IMR-90 (cell line): ENCODE results near the gene TFAP2A. TPM values are rescaled to one million over a fixed set of nuclear protein-coding genes. Genes with fewer than 3 reads are reported as not detected.
A peak's percentile ranks its signal among the peaks of the same experiment; 100 is the strongest.

Source experiments
- ATAC-seq: fragments of 200-7000 bp; cut with Tn5 transposase; 2 replicates; pipeline ENCODE4 v1.9.1; 2020; ENCODE audit warnings: low read depth, mild to moderate bottlenecking, moderate library complexity
- BruUV-seq: library from RNA; stranded (reverse); fragments of 400-500 nt; replicated peaks from 2 replicates; lab custom pipeline; 2021; lab: Mats Ljungman, UMichigan
- CTCF ChIA-PET: fragments of 300-600 bp; formaldehyde crosslinking; extraction: SDS; loops from one replicate; lab custom pipeline; 2021; ENCODE audit warnings: antibody characterized with exemption; lab: Yijun Ruan, JAX
- POLR2A ChIA-PET: fragments of 300-600 bp; sonication (Branson Sonifier 250); formaldehyde crosslinking; loops from one replicate; lab custom pipeline; 2022; ENCODE audit warnings: antibody characterized with exemption; ENCODE audit not compliant: unreplicated experiment; lab: Charles Lee
- DNase-seq: peaks from one replicate; pipeline ENCODE4 v3.0.0; 2013
- H2AFZ ChIP-seq: replicated peaks from 2 replicates; pipeline ENCODE3; 2013; ENCODE audit warnings: low read length, mild to moderate bottlenecking; ENCODE audit not compliant: poor library complexity
- H2AK5ac ChIP-seq: 2 replicates; pipeline ENCODE4 v1.6.1; 2013; ENCODE audit warnings: low read depth, low read length, inconsistent platforms
- H2AK9ac ChIP-seq: replicated peaks from 2 replicates; pipeline ENCODE3; 2013; ENCODE audit warnings: mild to moderate bottlenecking, low read depth, low read length, moderate library complexity; ENCODE audit not compliant: poor library complexity
- H2BK120ac ChIP-seq: 2 replicates; pipeline ENCODE4 v1.6.1; 2013; ENCODE audit warnings: low read depth, low read length, inconsistent platforms
- H2BK15ac ChIP-seq: 3 replicates; pipeline ENCODE4 v1.6.1; 2013; ENCODE audit warnings: low read depth, low read length, inconsistent platforms
- H2BK20ac ChIP-seq: 2 replicates; pipeline ENCODE4 v1.6.1; 2013; ENCODE audit warnings: low read depth, mild to moderate bottlenecking, inconsistent platforms, low read length, moderate library complexity
- H2BK5ac ChIP-seq: 2 replicates; pipeline ENCODE4 v1.6.1; 2013; ENCODE audit warnings: mild to moderate bottlenecking, low read depth, low read length, inconsistent platforms; ENCODE audit not compliant: poor library complexity, severe bottlenecking
- H3K14ac ChIP-seq: replicated peaks from 2 replicates; pipeline ENCODE4 v1.6.1; 2013; ENCODE audit warnings: low read depth, low read length, inconsistent platforms
- H3K18ac ChIP-seq: 2 replicates; pipeline ENCODE4 v1.6.1; 2013; ENCODE audit warnings: low read depth, low read length, control low read depth
- H3K23ac ChIP-seq: 2 replicates; pipeline ENCODE4 v1.6.1; 2013; ENCODE audit warnings: low read depth, low read length, inconsistent platforms
- H3K27ac ChIP-seq: 2 replicates; pipeline ENCODE4 v1.5.1; 2013; ENCODE audit warnings: mild to moderate bottlenecking, control low read depth, low read length; ENCODE audit not compliant: insufficient read depth
- H3K27me3 ChIP-seq: 2 replicates; pipeline ENCODE4 v1.6.1; 2013; ENCODE audit warnings: low read length; ENCODE audit not compliant: control insufficient read depth, insufficient read depth
- H3K36me3 ChIP-seq: 2 replicates; pipeline ENCODE4 v1.6.1; 2013; ENCODE audit warnings: low read length, mixed read lengths; ENCODE audit not compliant: control insufficient read depth, insufficient read depth
- H3K4ac ChIP-seq: 2 replicates; pipeline ENCODE4 v1.6.1; 2013; ENCODE audit warnings: low read depth, low read length, inconsistent platforms
- H3K4me1 ChIP-seq: 2 replicates; pipeline ENCODE4 v1.6.1; 2013; ENCODE audit warnings: low read length, mixed read lengths; ENCODE audit not compliant: control insufficient read depth, insufficient read depth
- H3K4me2 ChIP-seq: 2 replicates; pipeline ENCODE4 v1.6.1; 2013; ENCODE audit warnings: low read depth, mild to moderate bottlenecking, control low read depth, low read length, moderate library complexity
- H3K4me3 ChIP-seq: 2 replicates; pipeline ENCODE4 v1.5.1; 2013; ENCODE audit warnings: low read depth, mild to moderate bottlenecking, control low read depth, low read length, moderate library complexity; ENCODE audit not compliant: insufficient read depth
- H3K56ac ChIP-seq: 2 replicates; pipeline ENCODE4 v1.6.1; 2013; ENCODE audit warnings: low read length, inconsistent platforms; ENCODE audit not compliant: insufficient read depth; ENCODE audit errors: extremely low read depth
- H3K79me1 ChIP-seq, 2 experiments: 2 replicates each; pipeline ENCODE4 v1.6.1; 2013; ENCODE audit warnings: low read length in 2 of 2, inconsistent platforms in 1 of 2, low read depth in 1 of 2
- H3K9ac ChIP-seq: 2 replicates; pipeline ENCODE4 v1.6.1; 2013; ENCODE audit warnings: low read depth, low read length, control low read depth
- H3K9me1 ChIP-seq: 2 replicates; pipeline ENCODE4 v1.6.1; 2013; ENCODE audit warnings: low read length, inconsistent platforms; ENCODE audit not compliant: insufficient read depth
- H3K9me3 ChIP-seq: 2 replicates; pipeline ENCODE4 v1.6.1; 2013; ENCODE audit warnings: low read length; ENCODE audit not compliant: control insufficient read depth, insufficient read depth
- H4K20me1 ChIP-seq: 2 replicates; pipeline ENCODE4 v1.6.1; 2013; ENCODE audit warnings: low read length, inconsistent platforms; ENCODE audit not compliant: insufficient read depth
- H4K5ac ChIP-seq: 2 replicates; pipeline ENCODE4 v1.6.1; 2013; ENCODE audit warnings: mild to moderate bottlenecking, low read depth, low read length, control low read depth
- H4K8ac ChIP-seq, 2 experiments: 2 replicates each; pipeline ENCODE4 v1.6.1; 2013; ENCODE audit warnings: low read depth in 2 of 2, low read length in 2 of 2, control low read depth in 1 of 2, inconsistent platforms in 1 of 2
- H4K91ac ChIP-seq: 2 replicates; pipeline ENCODE4 v1.6.1; 2013; ENCODE audit warnings: low read depth, low read length, inconsistent platforms; ENCODE audit not compliant: insufficient read depth
- BHLHE40 ChIP-seq: fragments of 150-350 bp; IDR thresholded peaks from 2 replicates; pipeline ENCODE4 v1.6.1; 2016; ENCODE audit warnings: mild to moderate bottlenecking, low read depth, low read length
- CEBPB ChIP-seq: IDR thresholded peaks from 2 replicates; pipeline ENCODE4 v1.6.1; 2012; ENCODE audit warnings: low read depth, low read length, improper control_type of control experiment
- CHD1 ChIP-seq: IDR thresholded peaks from 2 replicates; pipeline ENCODE4 v1.6.1; 2012; ENCODE audit warnings: low read depth, low read length, improper control_type of control experiment
- FOS ChIP-seq: fragments of 150-350 bp; IDR thresholded peaks from 2 replicates; pipeline ENCODE4 v1.6.1; 2016; ENCODE audit warnings: low read depth, low read length
- MAFK ChIP-seq: IDR thresholded peaks from 2 replicates; pipeline ENCODE4 v1.6.1; 2012; ENCODE audit warnings: low read depth, low read length, improper control_type of control experiment
- MAZ ChIP-seq: IDR thresholded peaks from 2 replicates; pipeline ENCODE4 v1.6.1; 2012; ENCODE audit warnings: low read depth, mild to moderate bottlenecking, low read length, improper control_type of control experiment, moderate library complexity, borderline replicate concordance
- MXI1 ChIP-seq: IDR thresholded peaks from 2 replicates; pipeline ENCODE4 v1.6.1; 2012; ENCODE audit warnings: low read depth, mild to moderate bottlenecking, low read length, moderate library complexity, borderline replicate concordance
- NFE2L2 ChIP-seq: fragments of 150-350 bp; IDR thresholded peaks from 2 replicates; pipeline ENCODE4 v1.6.1; 2016; ENCODE audit warnings: low read depth, mild to moderate bottlenecking, low read length
- POLR2A ChIP-seq: IDR thresholded peaks from 2 replicates; pipeline ENCODE4 v1.6.1; 2012; ENCODE audit warnings: mild to moderate bottlenecking, low read depth, low read length
- RAD21 ChIP-seq: IDR thresholded peaks from 2 replicates; pipeline ENCODE4 v1.6.1; 2012; ENCODE audit warnings: low read length, improper control_type of control experiment
- RCOR1 ChIP-seq: IDR thresholded peaks from 2 replicates; pipeline ENCODE4 v1.6.1; 2012; ENCODE audit warnings: mild to moderate bottlenecking, low read length, improper control_type of control experiment; ENCODE audit not compliant: insufficient replicate concordance
- RFX5 ChIP-seq: IDR thresholded peaks from 2 replicates; pipeline ENCODE4 v1.8.0; 2012; ENCODE audit warnings: low read depth, mild to moderate bottlenecking, low read length, moderate library complexity
- SMC3 ChIP-seq: fragments of 150-350 bp; IDR thresholded peaks from 2 replicates; pipeline ENCODE4 v1.6.1; 2016; ENCODE audit warnings: low read depth, mild to moderate bottlenecking, antibody characterized with exemption, low read length, moderate library complexity
- USF2 ChIP-seq: fragments of 150-350 bp; IDR thresholded peaks from 2 replicates; pipeline ENCODE4 v1.6.1; 2017; ENCODE audit warnings: mild to moderate bottlenecking, antibody characterized with exemption, low read length, low read depth
- WGBS, 2 experiments: methylation state at CpG; one replicate each; pipeline versions ENCODE4 v1.1.5 to v1.1.7; 2013; ENCODE audit warnings: missing lambda C conversion rate in 2 of 2; ENCODE audit not compliant: insufficient read length in 1 of 2; ENCODE audit errors: extremely low coverage in 2 of 2; 5-methylcytosine and 5-hydroxymethylcytosine counted together
- dilution Hi-C: fragments of 300-500 bp; cut with HindIII; formaldehyde crosslinking; loops from one replicate; pipeline ENCODE4 v1.14.3; 2018; ENCODE audit warnings: low sequenced_read_pairs; ENCODE audit not compliant: unreplicated experiment
- in situ Hi-C: fragments of 300-500 bp; cut with MboI; formaldehyde crosslinking; loops from 3 replicates; pipeline ENCODE4 v1.14.3; 2019; ENCODE audit warnings: low sequenced_read_pairs, inconsistent platforms, mixed read lengths
- intact Hi-C: fragments of 100-400 bp; cut with micrococcal nuclease; formaldehyde crosslinking; loops from 2 replicates; pipeline ENCODE4 v1.10.0; 2022
- polyA plus RNA-seq, 3 experiments: library from polyadenylated mRNA; depleted of rRNA; stranded (reverse); fragments of >200 nt; gene quantifications; 2 replicates each; pipeline ENCODE4 v1.2.3, GENCODE V29; 2012; ENCODE audit warnings: low replicate concordance in 1 of 3
- total RNA-seq: library from RNA; depleted of rRNA; stranded (reverse); fragments of >200 nt; gene quantifications from 2 replicates; pipeline ENCODE4 v1.2.3, GENCODE V29; 2012
- TF ChIP-seq, protein P1 (sequence below): conservative IDR thresholded peaks from 2 replicates; pipeline ENCODE4 v1.5.1; 2012; ENCODE audit warnings: mild to moderate bottlenecking, low read depth, low read length, improper control_type of control experiment

The TFAP2A gene
- total and polyA plus RNA-seq, 2 of the 4 experiments (the other 2 are of a cell fraction) = 0.72 to 7.1 TPM

GRCh38 chr6:10441004-10441654, 26.3 kb upstream of the TFAP2A start:
- POLR2A ChIA-PET = interaction anchor here (0.6 kb wide), 1 partner anchor 501 kb away, joined by 5 read pairs; no protein-coding TSS in a partner anchor
- in situ Hi-C loops = no loop called here
- no peak for TF ChIP-seq MAFK
- peak; percentile 13; the same call in 1 of the 2 replicates for TF ChIP-seq BHLHE40
- no peak for TF ChIP-seq CHD1
- no peak for TF ChIP-seq RCOR1
- TF ChIP-seq, protein P1, sequence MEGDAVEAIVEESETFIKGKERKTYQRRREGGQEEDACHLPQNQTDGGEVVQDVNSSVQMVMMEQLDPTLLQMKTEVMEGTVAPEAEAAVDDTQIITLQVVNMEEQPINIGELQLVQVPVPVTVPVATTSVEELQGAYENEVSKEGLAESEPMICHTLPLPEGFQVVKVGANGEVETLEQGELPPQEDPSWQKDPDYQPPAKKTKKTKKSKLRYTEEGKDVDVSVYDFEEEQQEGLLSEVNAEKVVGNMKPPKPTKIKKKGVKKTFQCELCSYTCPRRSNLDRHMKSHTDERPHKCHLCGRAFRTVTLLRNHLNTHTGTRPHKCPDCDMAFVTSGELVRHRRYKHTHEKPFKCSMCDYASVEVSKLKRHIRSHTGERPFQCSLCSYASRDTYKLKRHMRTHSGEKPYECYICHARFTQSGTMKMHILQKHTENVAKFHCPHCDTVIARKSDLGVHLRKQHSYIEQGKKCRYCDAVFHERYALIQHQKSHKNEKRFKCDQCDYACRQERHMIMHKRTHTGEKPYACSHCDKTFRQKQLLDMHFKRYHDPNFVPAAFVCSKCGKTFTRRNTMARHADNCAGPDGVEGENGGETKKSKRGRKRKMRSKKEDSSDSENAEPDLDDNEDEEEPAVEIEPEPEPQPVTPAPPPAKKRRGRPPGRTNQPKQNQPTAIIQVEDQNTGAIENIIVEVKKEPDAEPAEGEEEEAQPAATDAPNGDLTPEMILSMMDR = no peak
- no peak for TF ChIP-seq SMC3
- no peak for TF ChIP-seq POLR2A
- TF ChIP-seq RAD21 = no peak
- TF ChIP-seq MXI1 = no peak
- no peak for TF ChIP-seq RFX5
- TF ChIP-seq USF2 = peak; percentile 42; the same call in 1 of the 2 replicates
- no peak for TF ChIP-seq MAZ
- peak; percentile 54 for TF ChIP-seq CEBPB
- TF ChIP-seq FOS = 0 out of 2 replicates have a peak, but pooled peaks have one; percentile 21
- TF ChIP-seq NFE2L2 = no peak

More at GRCh38 chr6:10441004-10441654, 26.3 kb upstream of the TFAP2A start:
- DNase-seq (peak; percentile 87), ATAC-seq (peak; percentile 96)
- peaks cover 4% of the 10 kb centered on the region for H3K4me1 ChIP-seq
- H2AK9ac ChIP-seq = no peak overlapping the region
- H3K18ac ChIP-seq = peak overlapping the region; percentile 25
- dilution Hi-C loops (no loop called here), intact Hi-C loops (no loop called here)
- no peaks in the 10 kb centered on the region for H3K79me1 ChIP-seq
- H4K8ac ChIP-seq = peak overlapping the region; percentile 35 to 72; a peak in 3 of 4 replicates
- H3K9ac ChIP-seq = peak overlapping the region; percentile 8; the same call in 1 of the 2 replicates
- peak overlapping the region; percentile 51 for H2BK5ac ChIP-seq
- H4K91ac ChIP-seq = 0 out of 2 replicates have a peak overlapping the region, but pooled peaks have one; percentile 47
- H3K56ac ChIP-seq = peak overlapping the region; percentile 0; the same call in 1 of the 2 replicates
- H2BK15ac ChIP-seq = peak overlapping the region; percentile 66; the same call in 1 of the 3 replicates
- H2AK5ac ChIP-seq = no peak overlapping the region
- H4K5ac ChIP-seq = no peak overlapping the region; the same call in 1 of the 2 replicates
- H3K9me1 ChIP-seq = no peaks in the 10 kb centered on the region; the same call in 1 of the 2 replicates
- peak overlapping the region; percentile 63 for H3K4me2 ChIP-seq
- CTCF ChIA-PET = interaction anchor here (0.7 kb wide), 1 partner anchor 12 kb away, joined by 3 read pairs; no protein-coding TSS in a partner anchor
- H2BK120ac ChIP-seq = peak overlapping the region; percentile 88
- H3K27me3 ChIP-seq = no peaks in the 10 kb centered on the region
- H3K14ac ChIP-seq = no peak overlapping the region
- H3K27ac ChIP-seq = peak overlapping the region; percentile 59; the same call in 1 of the 2 replicates
- H3K4me3 ChIP-seq = no peak overlapping the region
- no peak overlapping the region for H3K23ac ChIP-seq
- no CpG with 5 or more reads among the region's 7 CpGs for WGBS, 2 experiments
- H3K36me3 ChIP-seq = no peaks in the 10 kb centered on the region
- no TSS peak for BruUV-seq
- no peaks in the 10 kb centered on the region for H3K9me3 ChIP-seq
- peak overlapping the region; percentile 71 for H3K4ac ChIP-seq
- peak overlapping the region; percentile 77 for H2AFZ ChIP-seq
- no peaks in the 10 kb centered on the region for H4K20me1 ChIP-seq
- H2BK20ac ChIP-seq = peak overlapping the region; percentile 76; the same call in 1 of the 2 replicates
